HG02885 (cell line): ENCODE measurements around the gene FAR1.
"Not testable (repeated sequence)": the region's sequence is repeated elsewhere in the genome, so short reads cannot be mapped to it uniquely, and the experiment has no call there.

Experiments used
- ATAC-seq: cut with Tn5 transposase; IDR thresholded peaks from one replicate; pipeline ENCODE4 v1.9.1; 2021; ENCODE audit warnings: mild to moderate bottlenecking; ENCODE audit not compliant: unreplicated experiment, poor library complexity

The FAR1 gene

DNA sequence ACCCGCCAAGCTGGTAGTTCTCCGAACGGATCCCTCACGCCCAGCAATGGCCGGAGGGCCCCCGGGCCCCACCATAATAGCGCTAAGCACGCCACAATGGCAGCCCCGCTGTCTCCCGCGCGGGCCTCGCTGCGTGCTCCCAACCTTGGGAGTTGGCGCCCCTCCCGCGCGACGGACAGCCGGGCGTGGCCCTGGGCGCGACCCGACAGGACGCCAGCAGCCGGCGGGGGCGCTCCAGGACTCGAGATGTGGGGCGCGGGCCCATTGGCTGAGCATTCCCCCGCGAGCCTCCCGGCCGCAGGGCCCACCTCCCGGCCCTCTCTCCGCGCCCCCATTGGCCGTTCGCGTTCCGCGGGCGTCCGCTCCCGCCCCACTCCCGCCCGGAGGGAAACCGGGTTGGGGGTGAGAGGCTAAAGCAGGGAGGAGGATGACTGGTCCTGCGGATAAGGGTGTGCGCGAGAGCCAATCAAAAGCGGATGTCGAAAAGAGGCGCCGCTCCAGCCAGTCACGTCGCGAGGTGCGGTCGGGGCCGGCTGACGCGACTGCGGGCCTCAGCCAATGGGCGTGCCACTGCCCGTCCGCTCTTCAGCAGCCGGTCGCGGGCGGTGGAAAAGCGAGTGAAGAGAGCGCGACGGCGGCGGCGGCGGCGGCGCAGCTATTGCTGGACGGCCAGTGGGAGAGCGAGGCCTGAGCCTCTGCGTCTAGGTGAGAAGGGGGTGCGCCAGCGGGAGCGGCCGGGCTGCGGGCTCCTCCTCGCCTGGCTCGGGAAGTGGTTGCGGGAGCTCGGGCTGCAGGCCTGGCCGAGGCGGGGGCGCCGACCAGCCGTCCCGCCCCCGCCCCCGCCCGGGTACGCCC is at the start of gene FAR1:
TSS of gene FAR1 (plus strand) at position 567 of the 855 bp plus-strand sequence. CDS start 26,098 bp downstream, outside the sequence.
- ATAC-seq, result peak; percentile 89

DNA sequence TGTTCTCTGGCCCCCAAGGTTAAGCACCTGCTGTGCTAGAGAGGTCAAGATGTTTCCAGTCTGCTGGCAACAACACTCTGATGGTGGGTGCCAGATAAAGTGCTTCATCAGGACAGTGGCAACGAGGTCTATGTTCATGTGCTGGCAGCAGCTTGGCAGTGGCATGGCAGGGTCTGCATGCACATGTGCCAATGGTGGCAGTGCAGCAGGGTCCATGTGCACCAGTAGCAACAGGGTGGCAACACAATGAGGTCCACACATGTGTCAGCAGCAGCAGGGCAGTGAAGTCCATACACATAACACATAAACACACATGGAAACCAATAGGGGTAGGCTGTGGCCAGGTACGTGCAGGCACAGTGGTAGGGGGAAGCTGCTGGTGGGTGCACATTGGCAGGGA is 48.4 kb upstream of the FAR1 start:
- ATAC-seq, result no peak

DNA sequence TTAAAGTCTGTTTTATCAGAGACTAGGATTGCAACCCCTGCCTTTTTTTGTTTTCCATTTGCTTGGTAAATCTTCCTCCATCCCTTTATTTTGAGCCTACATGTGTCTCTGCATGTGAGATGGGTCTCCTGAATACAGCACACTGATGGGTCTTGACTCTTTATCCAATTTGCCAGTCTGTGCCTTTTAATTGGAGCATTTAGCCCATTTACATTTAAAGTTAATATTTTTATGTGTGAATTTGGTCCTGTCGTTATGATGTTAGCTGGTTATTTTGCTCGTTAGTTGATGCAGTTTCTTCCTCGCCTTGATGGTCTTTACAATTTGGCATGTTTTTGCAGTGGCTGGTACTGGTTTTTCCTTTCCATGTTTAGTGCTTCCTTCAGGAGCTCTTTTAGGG is 41.6 kb upstream of the FAR1 start:
- not testable (repeated sequence) for ATAC-seq

DNA sequence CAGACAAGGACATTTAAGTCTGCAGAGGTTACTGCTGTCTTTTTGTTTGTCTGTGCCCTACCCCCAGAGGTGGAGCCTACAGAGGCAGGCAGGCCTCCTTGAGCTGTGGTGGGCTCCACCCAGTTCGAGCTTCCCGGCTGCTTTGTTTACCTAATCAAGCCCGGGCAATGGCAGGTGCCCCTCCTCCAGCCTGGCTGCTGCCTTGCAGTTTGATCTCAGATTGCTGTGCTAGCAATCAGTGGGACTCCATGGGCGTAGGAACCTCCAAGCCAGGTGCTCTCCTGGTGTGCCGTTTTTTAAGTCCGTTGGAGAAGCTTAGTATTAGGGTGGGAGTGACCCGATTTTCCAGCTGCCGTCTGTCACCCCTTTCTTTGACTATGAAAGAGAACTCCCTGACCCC is 39.8 kb upstream of the FAR1 start:
- ATAC-seq, result not testable (repeated sequence)

DNA sequence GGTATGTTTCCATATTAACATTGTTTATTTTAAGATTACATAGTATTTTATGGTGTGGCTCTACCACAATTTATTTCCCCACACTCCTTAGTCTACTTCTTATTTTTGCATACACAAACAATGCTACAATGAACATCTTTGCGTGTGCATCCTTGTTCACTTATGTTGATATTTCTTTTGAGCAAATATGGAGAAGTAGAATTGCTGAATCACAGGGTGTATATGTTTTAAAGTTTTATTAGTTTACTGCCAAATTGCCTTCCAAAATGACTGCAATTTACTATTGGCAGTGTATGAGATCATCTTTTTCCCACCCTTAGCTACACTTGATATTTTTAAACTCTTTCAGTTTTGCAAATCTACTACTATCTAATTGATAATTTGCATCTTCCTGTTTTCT is 38.7 kb upstream of the FAR1 start:
- ATAC-seq, result no peak

DNA sequence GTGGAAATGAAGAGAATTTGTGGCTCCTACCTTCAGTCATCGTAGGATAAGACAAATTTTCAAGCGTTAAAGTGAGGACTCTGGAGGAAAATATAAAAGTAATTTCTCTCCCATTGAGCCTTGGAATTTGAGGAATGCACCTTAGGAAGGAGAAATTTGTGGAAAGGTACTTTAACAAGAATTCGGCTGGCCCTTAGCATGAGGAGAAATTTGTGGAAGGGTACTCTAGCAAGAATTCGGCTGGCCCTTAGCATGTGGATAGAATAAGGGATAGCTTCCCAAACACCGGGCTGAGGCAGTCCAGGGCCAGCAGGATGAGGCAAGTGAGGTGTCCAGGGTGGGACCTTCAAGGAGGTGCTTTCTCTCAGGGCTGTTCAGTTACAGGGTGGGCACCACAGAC is 33.2 kb upstream of the FAR1 start:
- no peak for ATAC-seq

GRCh38 chr11:13635804-13636203 is 32.7 kb upstream of the FAR1 start:
- ATAC-seq, result no peak

DNA sequence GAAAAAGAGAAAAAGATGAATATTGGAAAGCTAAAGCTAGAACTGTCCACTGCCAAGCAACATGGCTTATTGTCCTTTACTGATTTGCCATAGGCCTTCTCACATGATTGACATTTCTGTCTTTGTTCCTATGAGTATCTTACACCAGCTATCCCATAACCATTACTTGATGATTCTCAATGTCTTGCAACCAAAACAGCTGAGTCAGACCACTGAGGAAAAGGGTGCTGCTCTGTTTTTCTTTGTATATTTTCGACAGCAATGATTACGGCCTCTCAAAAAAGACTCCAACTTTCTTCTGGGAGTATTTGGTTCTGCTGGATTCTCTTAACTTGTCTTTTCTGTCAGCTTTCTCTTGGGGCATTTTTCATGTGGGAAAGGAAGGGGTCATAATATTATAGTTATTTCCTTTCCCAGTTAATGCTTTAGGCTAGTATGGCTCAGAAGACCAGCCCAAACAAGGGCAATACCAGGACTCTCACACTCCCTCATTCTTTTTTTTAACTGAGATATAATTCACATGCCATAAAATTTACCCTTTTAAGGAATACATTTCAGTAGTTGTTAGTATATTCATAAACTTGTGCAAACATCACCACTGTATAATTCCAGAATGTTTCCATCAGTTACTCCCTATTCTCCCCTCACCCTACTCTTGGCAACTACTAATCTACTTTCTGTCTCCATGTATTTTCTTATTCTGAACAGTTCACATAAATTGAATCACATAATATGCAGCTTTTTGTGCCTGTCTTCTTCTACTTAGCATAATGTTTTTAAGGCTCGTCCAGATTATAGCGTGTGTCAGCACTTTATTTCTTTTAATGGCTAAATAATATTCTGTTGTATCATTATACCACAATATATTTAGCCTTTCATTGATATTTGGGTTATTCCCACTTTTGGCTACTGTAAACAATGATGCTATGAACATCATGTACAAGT is 31.1 kb upstream of the FAR1 start:
- ATAC-seq, result no peak

- ATAC-seq, result no peak
These were observed 30.0 kb upstream of the FAR1 start for GRCh38 chr11:13638422-13638821.

DNA sequence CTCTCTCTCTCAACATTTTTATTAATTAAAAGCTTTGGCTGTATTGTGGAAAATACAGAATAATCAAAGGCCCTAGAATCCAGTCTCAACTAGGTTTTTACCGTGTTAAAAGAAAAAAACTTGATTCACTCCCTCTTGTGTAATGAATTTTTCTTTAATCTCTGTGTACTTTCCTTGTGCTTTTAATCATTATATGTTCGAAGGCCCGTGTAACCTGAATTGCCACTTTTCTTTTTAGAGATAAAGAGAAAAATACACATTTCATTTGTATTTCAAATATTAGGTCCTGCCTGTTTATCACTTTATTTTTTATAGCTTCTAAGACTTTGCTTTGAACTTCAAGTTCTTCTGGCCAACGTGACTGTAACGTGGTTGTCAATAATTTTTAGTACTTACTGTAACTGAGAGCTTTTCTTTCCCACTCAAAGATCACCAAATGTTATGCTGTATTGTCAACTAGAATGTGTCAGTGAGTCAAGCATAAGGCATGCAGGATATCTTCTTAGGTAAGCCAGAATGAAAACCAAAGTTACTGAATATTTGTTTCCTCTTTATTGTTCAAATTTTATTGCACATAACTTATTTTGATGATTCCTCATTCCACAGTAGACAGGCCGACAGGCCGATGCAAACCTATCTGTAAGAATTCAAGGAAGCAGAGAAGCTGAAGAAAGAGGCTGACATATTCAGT is 23.3 kb upstream of the FAR1 start:
- no peak for ATAC-seq

DNA sequence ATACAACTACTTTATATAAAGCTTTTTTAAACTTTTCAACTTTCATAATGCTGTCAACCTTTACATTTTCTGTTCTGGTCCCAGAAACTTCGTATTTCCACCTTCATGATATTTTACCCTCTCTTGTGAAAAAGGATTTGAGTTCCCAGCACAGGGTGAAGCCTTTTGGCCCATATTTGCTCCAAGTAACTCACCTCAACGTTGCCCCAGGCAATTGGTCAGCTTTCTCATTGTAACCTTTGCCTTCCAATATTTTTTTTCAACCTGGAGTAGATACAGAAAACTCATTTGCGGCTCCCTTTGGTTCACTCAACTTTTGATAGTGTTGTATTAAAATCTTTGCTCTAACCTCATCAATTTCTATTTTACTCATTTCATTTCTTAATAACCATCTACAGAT is 21.1 kb upstream of the FAR1 start:
- ATAC-seq, result no peak

- no peak for ATAC-seq
These were observed 18.8 kb upstream of the FAR1 start for GRCh38 chr11:13649619-13650018.

- not testable (repeated sequence) for ATAC-seq
These were observed 17.0 kb upstream of the FAR1 start for GRCh38 chr11:13651515-13651914.

DNA sequence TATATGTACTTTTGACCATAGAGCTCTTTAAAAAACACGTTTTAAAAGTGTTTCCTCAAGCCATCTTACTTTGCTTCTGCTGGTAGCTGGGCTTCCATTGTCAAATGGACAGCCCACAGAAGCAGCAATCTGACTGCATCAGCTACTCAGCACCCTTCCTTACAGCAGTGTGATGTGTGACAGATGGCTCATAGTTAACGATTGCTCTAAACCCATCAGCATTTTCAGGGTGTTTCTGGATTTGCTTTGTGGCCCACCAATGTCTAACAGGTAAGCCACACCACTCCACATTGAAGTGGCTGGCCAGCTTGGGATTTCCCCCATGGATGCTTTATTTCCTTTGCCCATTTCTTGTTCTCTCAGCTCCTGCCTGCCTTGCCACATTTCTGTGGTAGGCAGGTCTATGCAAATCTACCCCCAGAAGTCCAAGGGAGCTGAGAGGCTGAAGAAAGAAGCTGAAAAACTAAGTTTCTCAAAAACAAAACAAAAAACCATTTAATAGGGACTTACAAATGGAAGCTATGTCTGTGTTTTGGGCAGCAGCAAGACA is 7.3 kb upstream of the FAR1 start:
- ATAC-seq, result no peak

GRCh38 chr11:13663631-13664071 is 4.8 kb upstream of the FAR1 start:
- no peak for ATAC-seq

DNA sequence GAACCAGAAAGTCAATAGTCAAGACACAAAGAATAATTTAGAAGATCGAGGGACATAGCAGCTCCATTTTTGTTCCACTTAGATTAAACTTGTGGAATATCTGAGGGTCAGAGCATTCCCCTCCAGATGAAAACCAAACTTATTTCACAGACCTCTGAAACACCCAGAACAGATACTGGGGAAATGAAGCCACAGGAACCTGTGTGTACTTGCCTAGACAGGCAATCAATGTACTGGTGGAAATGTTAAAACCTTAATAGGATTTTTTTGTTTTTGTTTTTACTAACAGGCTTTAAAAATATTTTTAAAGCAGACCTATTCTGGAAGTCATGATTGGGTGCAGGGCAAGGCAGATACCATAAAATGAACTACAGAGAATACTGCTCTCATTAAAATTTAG is 4.1 kb upstream of the FAR1 start:
- ATAC-seq, result no peak

GRCh38 chr11:13666708-13667107 is 1.8 kb upstream of the FAR1 start:
- no peak for ATAC-seq

DNA sequence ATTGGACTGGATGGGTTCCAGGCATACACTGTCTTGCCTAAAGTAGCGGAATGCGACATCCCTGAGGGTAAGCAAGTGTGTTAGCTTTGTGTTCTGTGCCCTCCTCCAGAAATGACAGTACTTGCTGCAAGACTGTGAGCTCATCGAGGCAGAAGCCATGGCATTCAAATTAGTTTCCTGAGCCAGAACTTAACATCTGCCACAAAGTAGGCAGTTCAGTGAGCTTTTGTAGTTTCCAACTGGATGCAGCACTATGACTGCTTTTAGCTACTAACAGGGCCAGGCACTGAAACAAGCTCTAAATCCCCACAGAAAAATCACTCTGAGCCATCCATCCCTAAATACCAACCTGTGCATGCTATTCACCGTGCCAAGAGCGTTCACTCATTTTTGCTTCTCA is 1.2 kb upstream of the FAR1 start:
- ATAC-seq, result no peak

DNA sequence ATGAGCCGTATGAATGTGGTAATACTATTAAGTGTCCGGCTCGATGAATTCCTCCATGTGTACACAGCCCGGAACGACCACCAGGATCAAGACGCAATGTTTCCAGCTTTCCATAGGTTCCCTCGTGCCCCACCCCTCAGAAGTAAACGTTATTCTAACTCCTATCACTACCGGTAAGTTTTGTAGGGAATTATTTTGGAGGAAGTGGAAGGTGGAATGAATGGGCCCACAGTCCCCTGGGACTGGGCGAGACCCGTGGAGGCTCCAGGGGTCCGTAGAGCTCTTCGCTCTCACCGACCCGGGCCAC is 720 bp upstream of the FAR1 start:
- no peak for ATAC-seq

GRCh38 chr11:13668957-13669521 is 571 bp downstream of the FAR1 start:
- peak; percentile 15 for ATAC-seq
